ENCODE measurements around the gene ARID1B.

Gene ARID1B

DNA sequence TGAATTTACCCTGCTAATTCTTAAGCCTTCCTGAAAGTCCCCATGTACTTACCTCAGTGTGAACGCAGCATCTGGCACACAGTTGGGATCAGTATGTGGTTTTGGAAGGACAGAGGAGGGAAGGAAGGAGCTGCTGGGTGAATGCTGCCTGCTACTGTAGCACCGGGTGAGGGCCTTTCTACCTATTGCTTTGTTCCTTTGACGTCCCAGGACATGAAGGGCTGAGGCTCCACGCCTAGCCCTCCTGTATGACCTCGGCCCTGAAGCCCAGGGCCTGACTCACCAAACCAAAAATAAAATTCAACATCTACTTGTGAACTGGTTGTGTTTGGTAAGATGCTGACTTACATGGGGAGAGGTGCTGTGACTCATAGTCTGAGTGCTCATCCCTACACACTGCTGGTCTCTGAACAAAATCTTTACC is 51.1 kb downstream of the ARID1B start:
- DNase-seq, result no peak

DNA sequence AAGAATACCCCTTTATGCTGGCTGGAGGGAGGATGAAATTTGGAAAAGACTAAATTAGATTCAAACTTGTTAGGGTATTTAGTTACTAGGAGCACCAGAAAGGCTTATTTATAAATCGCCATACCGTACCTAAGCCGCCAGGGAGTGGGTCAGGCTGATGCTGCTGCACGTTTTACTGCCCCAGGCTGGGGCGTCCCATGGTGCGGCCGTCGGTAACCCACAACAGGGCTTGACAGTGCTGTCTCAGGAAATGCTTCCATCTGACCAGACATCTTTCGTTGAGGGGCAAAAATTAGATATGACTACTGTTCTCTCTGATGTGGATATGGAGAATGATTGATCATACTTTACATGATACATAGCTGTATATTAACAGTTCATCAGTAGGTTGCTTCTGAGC is 52.9 kb downstream of the ARID1B start:
- no peak for DNase-seq

DNA sequence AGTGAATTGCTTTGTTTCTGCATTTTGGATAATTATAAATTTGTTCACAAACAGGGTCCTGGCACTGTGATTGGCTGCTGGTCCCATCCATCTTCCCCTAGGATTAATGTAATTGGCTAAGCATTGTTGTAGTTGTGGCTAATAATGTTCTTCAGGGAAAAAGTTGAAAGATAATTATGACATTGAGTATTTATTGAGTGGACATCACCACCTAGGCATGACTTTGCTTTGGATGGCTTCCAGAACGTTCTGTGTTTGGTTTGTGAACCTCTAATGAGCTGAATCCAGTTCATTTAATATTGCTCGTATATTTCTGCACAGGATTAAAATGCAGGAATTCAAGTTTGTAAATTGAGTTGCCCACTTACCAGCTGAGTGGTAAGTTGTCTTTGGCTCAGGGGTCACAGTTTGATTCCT is 55.1 kb downstream of the ARID1B start:
- no peak for DNase-seq

DNA sequence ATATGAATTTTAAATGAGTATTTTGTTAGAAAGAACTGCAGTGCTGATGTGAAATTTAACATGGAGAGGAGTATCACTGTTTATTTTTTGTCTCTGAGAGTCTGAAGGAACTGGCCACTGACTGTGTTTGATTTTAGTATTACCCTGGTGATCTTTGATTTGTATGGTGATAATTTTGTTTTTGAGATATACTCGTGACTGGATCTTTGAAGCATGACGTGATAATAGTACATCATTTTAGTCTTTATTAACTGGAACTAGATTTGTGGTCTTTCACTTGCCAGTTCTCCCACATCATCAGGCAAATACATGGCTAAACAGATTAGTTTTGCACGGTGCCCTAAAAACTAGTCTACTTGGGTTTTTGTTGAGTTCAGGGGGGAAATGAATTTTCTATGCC is 55.5 kb downstream of the ARID1B start:
- DNase-seq, result no peak

DNA sequence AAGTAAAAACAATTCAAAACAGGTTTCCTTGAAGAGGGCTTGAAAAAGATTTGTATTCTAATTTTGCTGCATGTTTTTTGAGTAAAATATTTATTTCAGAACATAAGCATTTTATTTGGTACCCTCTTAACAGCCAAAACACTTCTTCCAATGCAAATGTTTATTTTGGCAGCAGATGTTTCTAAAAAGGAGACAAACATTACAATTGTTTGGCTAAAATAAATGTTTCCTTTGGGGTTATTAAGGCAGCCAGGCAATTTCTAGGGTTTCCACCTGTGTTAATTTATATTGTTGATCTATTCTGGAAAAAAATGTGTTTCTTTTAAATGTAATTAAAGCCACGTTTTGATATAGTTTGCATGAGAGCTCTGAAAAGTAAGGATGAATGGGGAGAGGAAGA is 56.6 kb downstream of the ARID1B start:
- DNase-seq, result no peak

DNA sequence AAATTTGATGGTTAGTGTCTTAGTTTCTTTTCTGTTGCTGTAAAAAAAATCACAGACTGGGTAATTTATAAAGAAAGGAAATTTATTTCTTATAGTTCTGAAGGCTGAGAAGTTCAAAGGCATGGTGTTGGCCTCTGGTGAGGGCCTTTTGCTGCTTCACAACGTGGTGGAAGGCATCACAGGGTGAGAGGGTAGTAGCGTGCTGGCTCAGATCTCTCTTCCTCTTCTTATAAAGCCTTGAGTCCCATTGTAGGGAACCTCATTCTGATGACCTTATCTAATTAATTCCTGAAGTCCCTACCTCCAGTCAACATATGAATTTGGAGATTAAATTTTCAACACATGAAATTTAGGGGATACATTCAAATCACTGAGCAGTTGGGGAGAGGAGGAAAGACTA is 62.0 kb downstream of the ARID1B start:
- DNase-seq, result no peak

DNA sequence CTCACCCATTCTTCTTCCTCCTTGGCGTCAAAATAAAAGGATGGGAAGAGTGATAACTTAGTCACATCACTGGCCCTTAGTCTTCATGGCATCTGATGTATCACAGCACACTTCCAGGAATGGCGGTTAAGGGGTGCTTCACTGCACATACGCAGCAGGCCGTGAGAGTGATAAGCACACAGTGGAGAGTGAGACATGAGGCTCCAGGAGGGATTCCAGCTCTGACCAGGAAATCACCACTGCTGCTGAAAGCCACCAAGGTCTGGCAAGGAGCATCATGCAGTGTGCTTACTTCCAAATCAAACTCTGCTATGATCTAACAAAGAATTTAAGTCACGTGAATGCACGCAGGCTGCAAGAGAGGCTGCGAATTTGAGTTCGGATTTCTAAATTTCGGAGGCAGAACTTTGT is 62.4 kb downstream of the ARID1B start:
- no peak for DNase-seq

DNA sequence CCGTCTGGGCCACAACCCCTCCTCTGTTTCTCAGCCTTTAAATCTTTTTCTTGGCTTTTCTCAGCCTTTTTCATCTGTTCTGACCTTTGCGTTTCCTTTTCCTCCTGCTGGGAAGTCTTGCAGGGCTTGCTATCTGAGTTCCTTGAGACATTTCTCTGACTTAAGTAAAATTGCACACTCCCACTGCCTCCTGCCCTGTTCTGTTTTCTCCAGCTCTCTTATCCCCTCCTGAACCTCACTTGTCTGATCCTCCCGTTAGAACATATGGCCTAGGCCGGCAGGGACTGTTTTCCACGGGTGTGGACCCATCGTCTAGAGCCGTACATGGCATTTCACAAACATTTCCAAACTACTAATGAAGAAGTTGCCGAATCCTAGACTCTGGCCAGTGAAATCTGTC is 63.0 kb downstream of the ARID1B start:
- no peak for DNase-seq

DNA sequence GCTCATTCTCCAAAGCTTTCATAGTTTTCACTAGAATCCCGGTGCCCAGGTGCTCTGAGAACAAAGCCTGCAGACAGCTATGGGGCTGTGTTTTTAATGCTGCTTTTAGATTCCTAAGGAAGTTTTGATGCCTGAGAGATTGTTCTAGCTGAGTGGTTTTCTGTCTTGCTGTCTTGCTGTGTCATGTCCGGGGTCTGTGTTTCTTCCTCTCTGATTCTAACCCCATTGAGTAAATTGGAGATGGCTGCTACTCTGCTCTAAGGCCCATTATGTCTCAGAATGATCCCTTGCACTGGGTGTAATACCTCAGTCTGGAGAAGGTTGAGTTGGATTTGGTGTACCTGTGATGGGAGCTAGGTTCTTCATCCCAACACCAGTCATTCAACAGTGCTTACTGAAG is 63.4 kb downstream of the ARID1B start:
- no peak for DNase-seq

DNA sequence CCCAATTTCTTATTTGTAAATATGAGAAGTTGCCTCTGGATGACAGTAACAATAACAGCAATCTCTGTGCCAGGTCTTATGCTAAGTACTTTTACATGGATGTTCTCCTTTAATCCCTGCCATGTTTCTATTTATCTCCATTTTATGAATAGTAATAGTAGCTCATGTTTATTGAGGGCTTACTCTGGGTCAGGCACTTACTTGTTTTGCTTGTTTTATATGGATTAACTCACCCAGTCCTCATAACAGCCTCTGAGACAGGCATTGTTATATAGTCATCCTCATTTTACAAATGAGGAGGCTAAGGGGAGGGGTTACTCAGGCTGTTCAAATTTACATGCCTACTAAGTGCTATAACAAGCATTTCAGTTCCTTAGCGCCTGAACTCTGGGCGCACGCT is 64.3 kb downstream of the ARID1B start:
- no peak for DNase-seq

DNA sequence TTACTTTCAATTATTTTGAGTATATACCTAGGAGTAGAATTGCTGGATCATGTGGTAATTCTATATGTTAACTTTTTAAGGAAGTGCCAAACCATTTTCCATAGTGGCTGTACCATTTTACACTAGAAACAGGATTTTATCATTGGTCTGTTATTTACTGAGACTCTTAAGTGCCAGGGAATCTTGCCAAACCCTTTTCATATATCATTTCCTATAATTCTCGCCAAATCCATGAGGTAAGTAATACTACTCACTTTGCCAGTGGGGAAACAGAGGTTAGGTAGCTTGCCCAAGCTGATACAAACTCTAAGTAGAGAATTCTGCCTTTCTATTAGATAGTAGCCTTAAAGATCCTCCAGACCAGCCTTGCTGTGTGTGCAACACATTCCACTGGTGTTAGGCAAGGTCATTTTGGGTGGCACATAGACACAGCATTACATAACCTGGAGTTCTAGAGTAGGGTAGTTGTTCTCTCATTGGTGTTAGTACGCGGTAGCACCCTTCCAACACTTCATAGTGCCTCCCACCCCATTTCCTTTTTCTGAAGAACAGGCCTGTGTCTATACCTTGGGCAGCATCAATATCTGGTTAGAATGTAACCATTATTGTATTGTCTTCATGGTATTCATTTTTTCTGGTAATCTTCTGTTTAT is 65.5 kb downstream of the ARID1B start:
- no peak for DNase-seq

DNA sequence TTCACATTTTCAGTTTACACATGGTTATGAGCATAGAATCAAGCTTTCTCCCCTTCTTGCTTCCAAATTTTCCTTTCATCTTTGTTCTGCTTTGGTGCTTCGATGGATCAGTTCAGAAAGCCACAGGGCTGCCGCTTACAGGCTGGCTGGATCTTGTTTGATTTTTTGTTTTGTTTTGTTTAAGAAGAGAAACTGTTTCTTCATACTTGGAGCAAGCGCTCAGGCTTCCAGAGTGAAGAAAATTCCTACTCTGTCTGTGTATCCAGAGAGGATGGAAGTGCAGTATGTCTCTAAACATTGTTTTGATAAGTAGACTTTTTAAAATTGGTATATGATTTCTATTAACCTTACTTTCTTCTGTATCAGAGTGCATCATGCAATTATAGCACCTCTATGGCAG is 66.9 kb downstream of the ARID1B start:
- DNase-seq, result no peak

DNA sequence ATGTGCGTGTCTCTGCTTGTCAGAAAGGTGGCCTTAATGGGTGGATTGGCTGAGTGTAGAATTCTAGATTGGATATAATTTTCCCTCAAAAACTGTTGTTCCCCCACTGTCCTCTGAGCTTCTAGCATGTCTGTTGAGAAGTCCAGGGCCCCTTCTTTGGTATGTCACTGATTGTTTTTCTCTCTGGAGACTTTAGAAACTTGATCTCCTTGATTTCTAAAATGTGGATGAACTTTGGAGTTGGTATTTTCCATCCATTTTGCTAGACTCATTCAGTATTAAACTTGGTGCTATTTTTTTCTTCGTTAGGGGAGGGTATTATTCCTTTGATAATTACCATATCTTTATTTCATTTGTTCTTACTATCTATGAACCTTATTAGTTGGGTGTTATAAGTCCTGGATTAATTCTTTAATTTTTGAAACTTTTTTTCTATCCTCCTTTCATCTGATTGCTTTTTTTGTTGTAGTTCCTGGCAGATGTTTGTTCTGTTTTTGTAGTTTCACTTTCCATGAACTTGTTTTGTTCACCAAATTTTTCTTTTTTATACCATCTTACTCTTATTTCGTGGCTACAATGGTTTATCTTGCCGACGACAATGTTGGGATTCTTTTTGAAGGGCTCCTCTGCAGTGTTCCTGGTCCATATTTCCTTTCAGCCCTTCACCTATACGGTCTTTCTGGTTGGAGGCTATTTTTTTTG is 68.4 kb downstream of the ARID1B start:
- DNase-seq, result no peak

DNA sequence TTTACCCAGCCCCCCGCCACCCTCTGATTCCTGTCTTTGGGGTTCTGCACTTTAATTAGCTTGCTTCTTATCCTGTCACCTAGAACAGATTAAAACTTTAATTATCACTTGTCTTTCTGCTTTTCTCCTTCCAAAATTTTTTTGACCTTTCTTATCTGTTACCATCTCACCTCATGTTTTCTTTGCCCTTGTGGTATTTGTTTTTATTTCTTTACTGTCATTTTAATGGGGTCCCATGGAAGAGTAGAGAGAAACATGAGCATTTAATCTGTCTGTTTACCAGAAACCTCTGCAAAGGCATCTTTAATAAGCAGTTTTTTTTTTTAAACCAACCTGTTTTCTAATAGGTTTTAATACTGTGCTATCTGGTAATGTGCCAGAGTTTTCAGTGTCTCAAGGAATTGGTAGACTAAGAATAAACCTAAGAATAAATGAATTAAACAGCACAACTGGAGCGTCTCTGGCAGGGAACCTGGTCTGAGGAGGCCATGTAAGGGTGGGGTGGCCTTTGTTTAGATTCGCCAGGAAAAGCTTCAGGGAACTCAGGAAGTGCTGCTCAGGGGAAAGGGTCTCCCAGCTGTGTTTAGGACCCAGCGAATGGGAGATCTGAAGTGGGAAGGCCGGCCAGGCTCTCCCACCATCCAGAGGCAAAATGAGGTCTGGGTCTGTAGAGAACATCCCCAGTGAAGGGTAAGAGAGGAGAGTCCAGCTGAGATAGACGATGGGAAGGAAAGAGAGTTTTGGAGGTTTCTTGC is 69.8 kb downstream of the ARID1B start:
- no peak for DNase-seq

DNA sequence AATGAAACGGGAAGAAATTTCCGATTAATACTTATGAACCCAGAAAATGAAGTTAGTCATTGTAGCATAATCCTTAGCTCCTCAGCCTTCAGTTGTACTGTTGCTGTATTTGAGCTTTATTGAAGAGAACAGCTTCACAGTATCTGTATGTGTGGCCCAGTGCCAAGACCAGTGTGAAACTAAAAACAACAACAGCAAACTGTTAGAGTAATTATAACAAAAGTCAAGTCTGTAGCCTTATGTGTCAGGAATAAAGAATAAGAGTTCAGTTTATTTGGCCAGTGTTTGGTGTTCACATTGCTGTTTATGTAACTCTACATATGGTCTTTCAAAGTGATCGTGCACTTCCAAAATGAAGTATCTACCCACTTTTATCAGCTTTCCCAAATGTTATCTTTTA is 70.9 kb downstream of the ARID1B start:
- DNase-seq, result no peak

DNA sequence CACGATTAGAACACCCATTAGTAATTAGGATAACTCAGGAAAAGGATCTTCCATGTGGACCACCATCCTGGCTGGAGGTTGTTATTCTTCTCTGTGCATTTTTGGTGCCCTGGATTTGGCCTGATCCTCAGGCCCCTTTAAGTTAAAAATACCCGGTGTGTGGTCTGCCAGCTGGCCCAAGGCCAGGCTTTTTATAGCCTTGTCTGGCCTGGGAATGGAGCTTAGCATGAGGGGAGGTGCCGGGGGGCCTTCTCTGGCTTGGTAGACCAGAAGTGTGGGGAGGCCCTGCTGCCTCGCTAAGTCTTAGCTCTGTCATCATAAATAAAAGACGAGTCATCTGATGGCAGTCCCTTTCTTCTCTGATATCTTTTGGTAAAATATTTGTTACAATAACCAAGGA is 71.4 kb downstream of the ARID1B start:
- no peak for DNase-seq

DNA sequence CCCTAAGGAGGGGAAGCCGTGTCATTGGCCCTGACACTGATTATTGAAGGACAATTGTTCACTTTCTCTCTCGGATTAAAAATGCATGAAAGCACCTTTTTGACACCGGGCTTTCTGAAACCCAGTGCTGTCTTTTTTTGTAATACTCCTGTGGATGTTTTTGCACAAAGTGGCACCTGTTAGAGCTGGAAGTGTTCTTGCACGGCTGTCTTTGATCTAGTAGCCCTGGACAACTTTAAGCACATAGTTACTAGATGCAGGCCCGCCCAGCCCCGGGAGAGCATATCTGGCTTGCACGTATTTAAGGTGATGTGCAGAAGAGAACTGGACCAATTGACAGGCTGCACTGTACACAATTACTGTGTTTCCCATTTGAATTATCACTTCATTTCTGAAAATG is 72.6 kb downstream of the ARID1B start:
- no peak for DNase-seq

DNA sequence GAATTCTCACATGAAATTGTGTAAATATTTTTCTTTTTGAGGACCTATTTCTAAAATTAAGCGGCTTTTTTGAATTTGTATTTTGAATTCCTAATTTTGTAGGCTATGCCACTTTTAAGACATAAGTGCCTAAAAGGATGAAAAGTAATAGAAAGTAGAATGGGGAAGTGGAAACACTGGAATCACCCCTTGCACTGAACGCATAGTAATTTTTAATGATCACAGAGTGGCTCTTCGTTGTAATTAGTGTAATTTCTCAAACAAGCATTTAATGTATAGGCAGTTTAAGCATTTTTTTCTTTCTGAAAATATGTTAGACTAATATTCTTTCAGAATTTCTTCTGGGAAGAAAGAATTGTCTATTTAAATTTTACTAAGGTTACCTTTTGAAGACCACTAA is 73.2 kb downstream of the ARID1B start:
- DNase-seq, result no peak

DNA sequence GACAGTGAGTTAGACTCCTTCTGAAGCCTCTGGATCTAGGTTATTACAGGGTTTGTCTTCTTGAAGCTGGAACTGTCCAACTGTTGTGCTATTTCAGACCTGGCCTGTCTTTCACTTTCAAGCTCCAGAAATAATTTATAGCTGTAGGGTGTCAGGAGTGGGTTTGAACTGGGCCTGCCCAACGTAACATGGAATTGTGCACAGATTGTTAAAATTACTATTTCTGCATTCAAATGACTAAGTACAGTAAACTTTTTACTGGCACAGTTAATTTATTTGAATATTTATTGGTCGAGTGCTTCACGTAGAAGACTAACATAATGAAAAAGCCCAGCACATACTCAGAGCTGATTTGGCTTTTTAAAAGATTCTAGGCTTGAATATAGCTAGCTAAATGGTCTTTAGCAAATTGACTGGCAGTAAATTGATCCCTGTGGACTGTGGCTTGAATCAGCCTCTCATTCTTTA is 74.3 kb downstream of the ARID1B start:
- no peak for DNase-seq

DNA sequence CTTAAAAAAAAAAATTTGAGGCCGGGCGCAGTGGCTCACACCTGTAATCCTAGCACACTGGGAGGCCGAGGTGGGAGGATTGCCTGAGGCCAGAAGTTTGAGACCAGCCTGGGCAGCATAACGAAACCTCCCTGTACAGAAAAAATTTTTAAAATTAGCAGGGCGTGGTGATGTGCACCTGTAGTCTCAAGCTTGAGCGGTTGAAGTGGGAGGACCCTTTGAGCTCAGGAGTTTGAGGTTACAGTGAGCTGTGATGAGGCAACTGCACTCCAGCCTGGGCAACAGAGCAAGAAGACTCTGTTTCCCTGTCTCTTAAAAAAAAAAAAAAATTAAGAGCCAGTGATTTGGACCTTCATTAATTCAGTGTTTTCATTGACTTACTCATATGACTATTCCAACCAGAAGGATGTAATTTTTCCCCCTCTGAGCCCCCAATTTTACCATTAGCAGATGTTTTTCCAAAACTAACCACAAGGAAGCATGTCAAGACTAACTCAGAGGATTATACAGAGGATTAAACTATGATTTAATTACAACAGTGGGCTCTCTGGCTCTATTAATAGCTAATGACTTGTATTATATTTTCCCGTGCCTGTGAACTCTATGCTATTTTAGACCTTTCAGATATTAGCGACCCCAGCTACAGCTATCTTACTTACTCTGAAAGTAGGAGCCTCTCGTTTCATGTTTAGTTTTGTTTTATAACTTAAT is 75.1 kb downstream of the ARID1B start:
- no peak for DNase-seq

DNA sequence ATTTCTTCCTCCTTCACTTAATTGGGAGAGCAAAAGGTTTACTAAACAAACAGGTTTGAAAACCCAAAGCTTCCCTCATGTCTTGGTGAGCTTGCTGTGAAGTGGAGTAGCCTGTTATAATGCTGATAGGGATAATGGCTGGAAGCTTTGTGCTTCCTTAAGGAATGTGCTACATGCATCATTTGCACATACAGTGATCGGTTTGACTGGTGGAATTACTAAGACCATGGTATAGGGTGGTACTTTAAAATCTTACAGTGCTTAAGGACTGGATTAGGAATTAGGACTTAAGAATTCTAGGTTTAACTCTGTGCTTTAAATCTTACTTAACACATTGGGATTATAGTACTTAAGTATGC is 75.7 kb downstream of the ARID1B start:
- no peak for DNase-seq

DNA sequence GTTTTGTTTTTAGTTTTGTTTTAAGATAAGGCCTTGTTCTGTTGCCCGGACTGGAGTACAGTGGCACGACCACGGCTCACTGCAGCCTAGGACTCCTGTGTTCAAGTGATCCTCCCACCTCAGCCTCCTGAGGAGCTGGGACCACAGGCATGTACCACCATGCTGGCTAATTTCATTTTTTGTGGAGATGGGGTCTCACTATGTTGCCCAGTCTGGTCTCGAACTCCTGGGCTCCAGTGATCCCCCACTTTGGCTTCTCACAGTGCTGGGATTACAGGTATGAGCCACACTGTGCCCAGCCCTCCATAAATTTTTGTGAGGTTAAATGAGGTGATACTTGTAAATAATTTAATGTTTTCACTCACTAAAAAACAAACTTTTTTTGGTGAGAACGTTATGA is 76.6 kb downstream of the ARID1B start:
- DNase-seq, result no peak

DNA sequence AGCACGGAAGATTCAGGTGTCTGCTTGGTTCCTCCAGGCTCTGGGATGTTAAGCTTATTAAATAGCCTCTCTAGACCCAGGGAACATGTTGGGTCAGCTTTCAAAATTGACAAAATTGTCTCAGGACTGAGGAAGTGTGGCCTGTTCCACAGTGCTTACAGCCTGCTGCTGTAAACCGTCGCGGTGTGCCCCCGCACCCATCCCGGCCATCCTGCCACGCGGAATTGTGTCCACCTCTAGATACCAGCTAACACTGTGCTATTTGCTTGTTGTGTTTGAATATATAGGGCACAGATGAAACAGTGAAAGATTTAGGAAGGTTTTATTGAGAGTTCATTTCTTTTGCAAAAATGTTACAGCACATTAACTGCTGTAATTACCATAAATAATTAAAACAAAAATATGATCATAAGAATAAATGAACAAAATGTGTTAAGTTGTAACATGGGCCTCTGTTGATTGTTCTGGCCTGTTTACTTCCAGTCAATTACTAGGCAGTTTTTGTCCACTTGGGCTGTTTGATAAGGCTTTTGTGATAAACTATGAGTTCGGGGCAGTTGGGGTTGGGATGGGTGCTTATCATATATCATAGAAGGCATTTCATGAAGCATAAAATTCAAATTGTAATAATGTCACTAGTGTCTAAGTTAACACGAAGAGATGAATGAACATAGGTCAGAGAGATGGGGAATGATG is 77.4 kb downstream of the ARID1B start:
- no peak for DNase-seq
